HG03432 (cell line): Measurements from ENCODE around the gene PBRM1.

Source experiments
- ATAC-seq: cut with Tn5 transposase; IDR thresholded peaks from one replicate; pipeline ENCODE4 v1.9.1; 2021; ENCODE audit warnings: mild to moderate bottlenecking, moderate library complexity; ENCODE audit not compliant: unreplicated experiment

Gene PBRM1

GRCh38 chr3:52670621-52671521 lies 14.8 kb downstream of the PBRM1 start:
- peak; percentile 89 for ATAC-seq

GRCh38 chr3:52663098-52663497 lies 22.6 kb downstream of the PBRM1 start:
- ATAC-seq: no peak

GRCh38 chr3:52660046-52660445 lies 25.7 kb downstream of the PBRM1 start:
- no peak for ATAC-seq

- no peak for ATAC-seq
These were observed 29.8 kb downstream of the PBRM1 start for GRCh38 chr3:52655895-52656294.

GRCh38 chr3:52651592-52651991 lies 34.1 kb downstream of the PBRM1 start:
- ATAC-seq: no peak

GRCh38 chr3:52650439-52650838 lies 35.3 kb downstream of the PBRM1 start:
- no peak for ATAC-seq

GRCh38 chr3:52649461-52650210 lies 36.1 kb downstream of the PBRM1 start:
- ATAC-seq: no peak

GRCh38 chr3:52645549-52645948 lies 40.2 kb downstream of the PBRM1 start:
- no peak for ATAC-seq

GRCh38 chr3:52636673-52637072 lies 49.0 kb downstream of the PBRM1 start:
- ATAC-seq: no peak

GRCh38 chr3:52633786-52634185 lies 51.9 kb downstream of the PBRM1 start:
- no peak for ATAC-seq

GRCh38 chr3:52625041-52625440 lies 60.7 kb downstream of the PBRM1 start:
- ATAC-seq: no peak

GRCh38 chr3:52623234-52623792 lies 62.4 kb downstream of the PBRM1 start:
- no peak for ATAC-seq

GRCh38 chr3:52620580-52620979 lies 65.1 kb downstream of the PBRM1 start:
- ATAC-seq: no peak

GRCh38 chr3:52615166-52615565 lies 70.5 kb downstream of the PBRM1 start:
- no peak for ATAC-seq

- ATAC-seq: no peak
These were observed 71.0 kb downstream of the PBRM1 start for GRCh38 chr3:52614689-52615088.

- ATAC-seq: no peak
These were observed 76.3 kb downstream of the PBRM1 start for GRCh38 chr3:52609316-52609815.

- ATAC-seq: no peak
These were observed 77.4 kb downstream of the PBRM1 start for GRCh38 chr3:52608337-52608736.

- ATAC-seq: no peak
These were observed 79.2 kb downstream of the PBRM1 start for GRCh38 chr3:52606373-52607085.

- no peak for ATAC-seq
These were observed 85.5 kb downstream of the PBRM1 start for GRCh38 chr3:52600258-52600657.

- no peak for ATAC-seq
These were observed 89.0 kb downstream of the PBRM1 start for GRCh38 chr3:52596658-52597265.
